ENCODE results near the gene CTDSPL. TPM values are rescaled to one million over a fixed set of nuclear protein-coding genes. Genes with fewer than 3 reads are reported as not detected.

The CTDSPL gene
- total and polyA plus RNA-seq, 2 experiments from 2014 or later, result 29.2 to 33.7 TPM

- H3K9me3 ChIP-seq (ENCODE audit: low read depth), result no peaks in the 10 kb centered on the region
- no peaks in the 10 kb centered on the region for H4K20me1 ChIP-seq (ENCODE audit: insufficient read depth, poor library complexity, severe bottlenecking)
- whole genome bisulfite sequencing (ENCODE audit: low lambda C conversion rate, missing lambda C conversion rate), result 97% methylated on average over 10 of the region's 10 CpGs
- no peak overlapping the region for H2AFZ ChIP-seq
- no peaks in the 10 kb centered on the region for H3K9me2 ChIP-seq (replicated peaks; ENCODE audit: insufficient read depth)
- H3K79me2 ChIP-seq, result peaks cover 6% of the 10 kb centered on the region
- no peak overlapping the region for H3K27ac ChIP-seq
- TF ChIP-seq EZH2phosphoT487 (IDR thresholded peaks at IDR 0.05; ENCODE audit: low read depth, severe bottlenecking, unreplicated experiment) (no peak), EZH2 (IDR thresholded peaks at IDR 0.05; ENCODE audit: borderline replicate concordance) (no peak)
- TF ChIP-seq, protein P1, sequence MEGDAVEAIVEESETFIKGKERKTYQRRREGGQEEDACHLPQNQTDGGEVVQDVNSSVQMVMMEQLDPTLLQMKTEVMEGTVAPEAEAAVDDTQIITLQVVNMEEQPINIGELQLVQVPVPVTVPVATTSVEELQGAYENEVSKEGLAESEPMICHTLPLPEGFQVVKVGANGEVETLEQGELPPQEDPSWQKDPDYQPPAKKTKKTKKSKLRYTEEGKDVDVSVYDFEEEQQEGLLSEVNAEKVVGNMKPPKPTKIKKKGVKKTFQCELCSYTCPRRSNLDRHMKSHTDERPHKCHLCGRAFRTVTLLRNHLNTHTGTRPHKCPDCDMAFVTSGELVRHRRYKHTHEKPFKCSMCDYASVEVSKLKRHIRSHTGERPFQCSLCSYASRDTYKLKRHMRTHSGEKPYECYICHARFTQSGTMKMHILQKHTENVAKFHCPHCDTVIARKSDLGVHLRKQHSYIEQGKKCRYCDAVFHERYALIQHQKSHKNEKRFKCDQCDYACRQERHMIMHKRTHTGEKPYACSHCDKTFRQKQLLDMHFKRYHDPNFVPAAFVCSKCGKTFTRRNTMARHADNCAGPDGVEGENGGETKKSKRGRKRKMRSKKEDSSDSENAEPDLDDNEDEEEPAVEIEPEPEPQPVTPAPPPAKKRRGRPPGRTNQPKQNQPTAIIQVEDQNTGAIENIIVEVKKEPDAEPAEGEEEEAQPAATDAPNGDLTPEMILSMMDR (IDR thresholded peaks at IDR 0.05; ENCODE audit: poor library complexity), result no peak
- no peaks in the 10 kb centered on the region for H3K27me3 ChIP-seq
- H3K36me3 ChIP-seq (replicated peaks; ENCODE audit: insufficient read depth, low read depth), result no peaks in the 10 kb centered on the region
- H3K4me3 ChIP-seq, result no peak overlapping the region
- no peak overlapping the region for H3K4me2 ChIP-seq
- peaks cover 31% of the 10 kb centered on the region for H3K4me1 ChIP-seq (ENCODE audit: insufficient read depth)
- no peak for DNase-seq (ENCODE audit: low spot score)
These were observed 135.7 kb downstream of the CTDSPL start for GRCh38 chr3:37997342-37997741.

- Histone ChIP-seq H3K4me1 (ENCODE audit: insufficient read depth) (peaks cover 35% of the 10 kb centered on the region), H3K36me3 (replicated peaks; ENCODE audit: insufficient read depth, low read depth) (no peaks in the 10 kb centered on the region), H3K27me3 (no peaks in the 10 kb centered on the region), H3K9me2 (replicated peaks; ENCODE audit: insufficient read depth) (no peaks in the 10 kb centered on the region), H3K79me2 (peaks cover 6% of the 10 kb centered on the region), H3K9me3 (ENCODE audit: low read depth) (no peaks in the 10 kb centered on the region), H3K4me2 (peak overlapping the region; percentile 90), H4K20me1 (ENCODE audit: insufficient read depth, poor library complexity, severe bottlenecking) (no peaks in the 10 kb centered on the region), H3K4me3 (no peak overlapping the region), H2AFZ (no peak overlapping the region), H3K27ac (peak overlapping the region; percentile 91)
- 91% methylated on average over 6 of the region's 6 CpGs for WGBS (ENCODE audit: low lambda C conversion rate, missing lambda C conversion rate)
- DNase-seq (ENCODE audit: low spot score), result no peak
- TF ChIP-seq EZH2 (IDR thresholded peaks at IDR 0.05; ENCODE audit: borderline replicate concordance) (no peak), EZH2phosphoT487 (IDR thresholded peaks at IDR 0.05; ENCODE audit: low read depth, severe bottlenecking, unreplicated experiment) (no peak)
- TF ChIP-seq, protein P1 (IDR thresholded peaks at IDR 0.05; ENCODE audit: poor library complexity), result no peak
These were observed 136.2 kb downstream of the CTDSPL start for GRCh38 chr3:37997791-37998370.

DNA sequence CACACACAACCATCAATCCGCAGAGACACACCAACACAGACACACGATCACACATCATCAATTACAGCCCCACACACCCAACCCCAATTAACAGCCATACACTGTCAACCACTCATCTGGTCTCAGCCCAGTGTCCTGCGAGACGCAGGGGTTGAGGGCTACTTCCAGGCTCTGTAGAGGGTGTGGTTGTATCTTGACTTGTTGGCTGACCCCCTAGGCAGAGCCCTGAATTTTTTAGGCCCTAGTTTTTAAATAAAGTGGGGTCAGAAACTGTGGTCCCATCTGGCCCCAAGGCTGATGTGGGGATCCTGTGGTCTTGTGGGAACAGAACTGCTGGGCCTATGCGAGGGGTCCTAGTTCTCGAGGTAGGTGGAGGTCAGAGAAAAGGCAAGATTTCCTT, 138.2 kb downstream of the CTDSPL start:
- no peak overlapping the region for H3K4me2 ChIP-seq
- no peak for TF ChIP-seq EZH2 (IDR thresholded peaks at IDR 0.05; ENCODE audit: borderline replicate concordance)
- TF ChIP-seq EZH2phosphoT487 (IDR thresholded peaks at IDR 0.05; ENCODE audit: low read depth, severe bottlenecking, unreplicated experiment), result no peak
- TF ChIP-seq, protein P1 (IDR thresholded peaks at IDR 0.05; ENCODE audit: poor library complexity), result no peak
- no peak overlapping the region for H3K4me3 ChIP-seq
- H4K20me1 ChIP-seq (ENCODE audit: insufficient read depth, poor library complexity, severe bottlenecking), result no peaks in the 10 kb centered on the region
- no peaks in the 10 kb centered on the region for H3K9me3 ChIP-seq (ENCODE audit: low read depth)
- no peaks in the 10 kb centered on the region for H3K36me3 ChIP-seq (replicated peaks; ENCODE audit: insufficient read depth, low read depth)
- DNase-seq (ENCODE audit: low spot score), result no peak
- WGBS (ENCODE audit: low lambda C conversion rate, missing lambda C conversion rate), result 93% methylated on average over 6 of the region's 6 CpGs
- H3K27me3 ChIP-seq, result no peaks in the 10 kb centered on the region
- H3K79me2 ChIP-seq, result peaks cover 5% of the 10 kb centered on the region
- H3K4me1 ChIP-seq (ENCODE audit: insufficient read depth), result peaks cover 35% of the 10 kb centered on the region
- no peak overlapping the region for H3K27ac ChIP-seq
- no peak overlapping the region for H2AFZ ChIP-seq
- H3K9me2 ChIP-seq (replicated peaks; ENCODE audit: insufficient read depth), result no peaks in the 10 kb centered on the region
